Stimulated activated CD4-positive, alpha-beta T cell treated with anti-CD3 and anti-CD28 coated beads, Interleukin-12 subunit alpha, Interleukin-12 subunit beta, amount 100 ng/mL, for 48 hours (primary cell): ENCODE measurements around the gene CNNM4.

Experiments used
- DNase-seq, 3 donors: peaks; one replicate each; pipeline ENCODE4 v3.0.0-alpha.2; 2020; ENCODE audit warnings: low read depth in 2 of 3, low spot score in 1 of 3

CNNM4 gene

DNA sequence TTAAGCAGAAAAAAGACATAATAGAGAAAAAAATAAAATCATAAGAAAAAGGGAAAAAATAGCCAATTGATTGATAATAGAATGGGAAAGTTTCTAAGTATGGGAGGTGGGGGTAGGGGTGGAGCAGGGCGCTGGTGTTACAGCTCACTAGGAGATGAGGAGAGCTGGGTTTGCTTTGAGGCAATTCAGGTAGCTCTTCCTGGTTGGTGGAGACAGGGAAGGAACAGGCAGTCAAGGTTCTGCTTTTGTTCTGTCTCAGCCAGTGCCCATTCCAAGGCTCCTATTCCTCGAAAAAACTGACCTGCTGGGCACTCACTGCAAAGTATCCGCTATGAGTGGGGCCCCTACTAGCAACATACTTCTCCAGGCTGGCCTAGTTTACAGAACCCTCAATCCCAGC is 1.7 kb upstream of the CNNM4 start:
- DNase-seq: no peak

DNA sequence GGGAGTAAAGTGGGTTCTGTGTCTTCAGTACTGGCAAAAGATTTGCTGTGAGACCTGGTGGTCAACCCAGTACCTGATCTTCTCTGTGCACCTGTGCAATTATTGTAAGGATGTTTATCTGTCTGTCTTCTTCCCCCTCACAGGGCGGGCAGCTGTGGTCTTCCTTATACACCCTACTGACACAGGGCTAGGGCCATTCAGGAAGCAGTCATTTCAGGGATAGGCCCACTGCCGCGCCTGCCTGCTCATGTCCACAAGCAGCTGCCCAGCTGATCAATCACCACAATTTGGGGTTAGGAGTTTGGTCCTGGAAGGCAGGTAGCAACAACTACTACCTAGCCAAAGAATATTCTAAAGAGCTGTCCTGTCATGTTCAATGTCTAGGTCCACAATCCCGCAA is 1.2 kb upstream of the CNNM4 start:
- no peak for DNase-seq

DNA sequence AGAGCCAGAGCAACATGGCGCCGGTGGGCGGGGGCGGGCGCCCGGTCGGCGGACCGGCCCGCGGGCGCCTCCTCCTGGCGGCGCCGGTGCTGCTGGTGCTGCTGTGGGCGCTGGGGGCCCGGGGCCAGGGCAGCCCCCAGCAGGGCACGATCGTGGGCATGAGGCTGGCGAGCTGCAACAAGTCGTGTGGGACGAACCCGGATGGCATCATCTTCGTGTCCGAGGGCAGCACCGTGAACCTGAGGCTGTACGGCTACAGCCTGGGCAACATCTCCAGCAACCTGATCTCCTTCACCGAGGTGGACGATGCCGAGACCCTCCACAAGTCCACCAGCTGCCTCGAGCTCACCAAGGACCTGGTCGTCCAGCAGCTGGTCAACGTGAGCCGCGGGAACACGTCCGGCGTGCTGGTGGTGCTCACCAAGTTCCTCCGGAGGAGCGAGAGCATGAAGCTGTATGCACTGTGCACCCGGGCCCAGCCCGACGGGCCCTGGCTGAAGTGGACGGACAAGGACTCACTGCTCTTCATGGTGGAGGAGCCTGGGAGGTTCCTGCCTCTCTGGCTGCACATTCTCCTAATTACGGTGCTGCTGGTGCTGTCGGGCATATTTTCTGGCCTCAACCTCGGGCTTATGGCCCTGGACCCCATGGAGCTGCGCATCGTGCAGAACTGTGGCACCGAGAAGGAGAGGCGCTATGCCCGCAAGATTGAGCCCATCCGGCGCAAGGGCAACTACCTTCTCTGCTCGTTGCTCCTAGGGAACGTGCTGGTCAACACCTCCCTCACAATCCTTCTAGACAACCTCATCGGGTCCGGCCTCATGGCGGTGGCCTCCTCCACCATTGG is 507 bp downstream of the CNNM4 start:
- DNase-seq: peak in 1 of 3 donors; percentile 58

DNA sequence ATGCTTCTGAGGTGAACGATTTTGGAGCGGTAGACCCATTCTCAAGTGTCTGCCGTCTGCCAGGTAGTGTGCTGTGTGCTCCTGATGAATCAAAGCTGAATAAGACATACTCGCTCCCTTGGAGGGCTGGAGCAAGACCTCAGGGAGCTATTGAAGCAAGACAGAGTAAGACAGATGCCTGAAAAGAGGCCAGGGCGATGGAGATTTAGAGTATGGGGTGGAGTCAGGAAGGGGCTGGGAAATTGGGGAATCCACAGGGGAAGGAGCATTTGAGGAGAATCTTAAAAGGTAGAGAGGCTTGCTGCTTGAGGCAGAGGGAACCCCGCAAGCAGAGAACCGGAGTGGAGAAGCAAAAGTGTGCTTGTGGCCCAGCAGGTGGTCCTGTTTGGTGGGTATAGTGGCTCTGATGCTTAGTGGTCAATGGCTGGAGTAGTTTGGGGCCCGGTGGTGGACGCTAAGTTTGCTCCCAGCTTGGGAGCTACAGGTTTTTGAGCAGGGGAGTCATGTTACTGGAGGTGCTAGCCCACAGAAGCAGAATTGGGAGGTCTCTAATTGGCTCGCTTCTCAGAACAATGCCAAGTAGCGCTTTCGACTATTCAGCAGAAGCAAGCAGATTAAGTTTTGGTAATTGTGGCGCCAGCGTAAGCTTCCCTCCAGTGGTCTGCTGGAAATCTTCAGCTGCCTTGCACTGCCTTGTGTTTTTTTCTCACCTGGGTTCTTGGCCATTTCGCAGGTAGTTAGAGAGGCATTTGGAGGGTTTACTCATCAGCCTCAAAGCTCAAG is 2.0 kb downstream of the CNNM4 start:
- DNase-seq: no peak

DNA sequence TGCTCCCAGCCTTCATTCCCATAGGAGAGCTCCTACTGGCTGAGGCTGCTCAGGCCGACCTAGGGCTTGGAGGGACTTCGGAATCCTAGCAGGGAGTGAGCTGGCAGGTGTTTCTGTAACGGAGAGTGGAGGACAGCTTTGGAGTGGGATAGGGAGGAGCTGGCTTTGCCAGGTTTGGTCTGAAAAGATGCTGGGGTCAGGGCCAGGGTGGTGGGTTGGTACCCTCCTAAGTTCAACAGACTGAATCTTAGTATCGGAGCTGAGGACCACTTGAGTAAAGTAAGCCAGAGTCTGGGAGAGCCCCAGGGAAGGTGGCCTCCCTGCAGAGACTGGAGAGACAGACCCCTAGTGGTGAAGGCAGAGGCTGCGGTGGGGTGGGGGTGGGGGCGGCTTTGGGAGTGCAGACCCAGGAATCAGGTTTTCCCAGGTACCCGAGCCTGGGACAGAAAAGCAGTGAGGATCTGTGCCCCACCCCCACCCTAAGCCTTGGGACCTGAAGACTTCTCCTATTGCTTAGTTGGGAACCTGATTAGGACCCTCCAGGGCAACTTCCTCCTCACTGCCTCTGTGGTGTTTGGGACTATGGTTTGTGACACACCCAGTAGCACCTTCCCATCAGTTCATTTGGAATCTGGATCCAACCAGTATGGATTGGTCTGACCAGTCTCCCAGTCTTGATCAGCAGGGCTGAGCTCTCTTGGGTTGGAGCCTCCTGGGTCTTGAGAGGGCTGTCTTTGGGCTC is 3.0 kb downstream of the CNNM4 start:
- no peak for DNase-seq

DNA sequence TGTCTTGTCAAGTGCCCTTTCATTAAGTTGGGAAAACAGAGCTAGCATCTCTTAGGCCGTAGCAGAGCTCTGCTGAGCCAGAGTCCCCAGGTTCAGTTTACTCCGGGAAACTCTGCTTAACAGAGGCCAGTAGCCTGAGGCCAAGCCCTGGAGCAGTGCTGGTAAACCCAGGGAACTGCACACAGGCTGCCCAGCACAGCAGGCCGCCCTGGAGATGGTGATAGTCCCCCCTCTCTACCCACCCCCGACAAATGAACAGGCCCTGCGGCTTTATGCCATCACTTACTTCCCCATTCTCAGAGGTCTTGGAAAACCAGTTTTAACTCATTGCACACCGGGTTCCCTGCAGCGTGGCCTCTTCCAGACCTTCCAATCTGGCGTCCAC is 3.5 kb downstream of the CNNM4 start:
- DNase-seq: no peak

DNA sequence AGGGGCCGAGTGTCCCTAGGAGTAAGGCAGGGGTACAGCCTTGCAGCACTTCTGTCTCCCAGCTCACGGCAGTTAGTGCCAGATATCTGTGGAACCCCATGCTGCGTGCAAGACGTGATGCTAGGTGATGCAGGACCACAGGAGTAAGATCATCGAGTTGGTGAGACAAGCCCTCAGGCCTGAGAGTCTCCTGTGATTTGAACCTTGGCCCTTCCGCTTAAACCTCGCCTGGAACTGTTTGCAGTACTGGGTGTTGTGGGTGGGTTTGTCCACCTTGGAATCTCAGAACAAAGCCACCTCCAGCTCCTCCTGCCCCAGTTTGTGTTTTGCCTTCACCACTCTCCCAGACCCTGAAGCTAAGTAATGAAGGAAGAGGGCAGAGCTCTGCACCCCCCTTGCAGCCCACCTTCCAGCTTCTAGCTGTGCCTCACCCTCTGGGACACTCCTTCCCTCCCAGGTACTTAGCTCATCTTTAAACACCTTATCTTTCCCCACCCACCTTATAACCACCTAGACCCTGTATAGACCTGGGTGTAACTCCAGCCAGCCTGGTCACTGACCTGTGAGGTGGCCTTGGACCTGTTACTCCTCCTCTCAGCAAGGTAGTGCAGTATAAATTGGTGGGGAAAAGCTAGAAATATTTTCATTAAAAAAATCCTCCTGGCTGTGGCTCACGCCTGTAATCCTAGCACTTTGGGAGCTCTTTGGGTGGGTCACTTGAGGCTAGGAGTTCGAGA is 6.6 kb downstream of the CNNM4 start:
- DNase-seq: no peak

DNA sequence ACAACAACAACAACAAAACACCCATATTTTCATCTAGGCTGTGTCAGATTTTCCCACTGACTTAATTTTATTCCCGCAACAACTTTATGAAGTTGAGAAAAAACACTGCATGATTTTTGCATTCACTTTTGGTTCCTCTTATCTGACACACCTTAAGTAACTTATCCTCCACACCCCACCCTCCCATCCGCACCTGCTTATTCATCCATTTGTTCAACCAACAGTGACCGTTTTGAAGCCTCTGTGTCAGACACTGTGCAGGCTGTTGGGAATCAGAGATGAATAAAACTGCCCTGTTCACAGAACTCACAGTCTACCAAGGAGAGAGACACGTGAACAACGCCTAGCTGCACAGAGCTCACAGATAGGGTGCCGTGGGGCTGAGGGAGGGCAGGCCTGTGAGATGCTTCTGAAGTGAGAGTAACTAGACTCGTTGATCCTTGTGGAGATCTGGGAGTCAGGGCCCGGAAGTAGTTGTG is 7.4 kb downstream of the CNNM4 start:
- DNase-seq: no peak

DNA sequence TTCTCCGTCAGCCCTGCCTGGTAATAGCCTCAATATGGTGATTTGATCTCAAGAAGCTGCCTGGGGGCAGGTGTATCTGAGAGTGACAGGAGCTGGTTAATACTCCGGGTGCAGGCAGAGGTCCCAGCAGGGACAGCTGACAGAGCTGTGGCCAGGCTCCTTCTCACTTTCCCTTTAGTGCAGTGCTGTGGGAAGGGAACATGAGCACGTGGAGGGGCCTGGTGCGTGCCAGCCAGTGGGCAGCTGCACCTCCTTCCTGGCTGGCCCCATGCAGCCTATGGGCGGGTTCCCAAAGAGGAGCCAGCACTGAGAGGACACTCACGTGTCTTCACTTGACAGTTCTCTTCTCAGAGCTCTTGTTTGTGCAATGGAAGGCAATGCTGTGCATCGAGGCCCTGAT is 9.1 kb downstream of the CNNM4 start:
- no peak for DNase-seq

DNA sequence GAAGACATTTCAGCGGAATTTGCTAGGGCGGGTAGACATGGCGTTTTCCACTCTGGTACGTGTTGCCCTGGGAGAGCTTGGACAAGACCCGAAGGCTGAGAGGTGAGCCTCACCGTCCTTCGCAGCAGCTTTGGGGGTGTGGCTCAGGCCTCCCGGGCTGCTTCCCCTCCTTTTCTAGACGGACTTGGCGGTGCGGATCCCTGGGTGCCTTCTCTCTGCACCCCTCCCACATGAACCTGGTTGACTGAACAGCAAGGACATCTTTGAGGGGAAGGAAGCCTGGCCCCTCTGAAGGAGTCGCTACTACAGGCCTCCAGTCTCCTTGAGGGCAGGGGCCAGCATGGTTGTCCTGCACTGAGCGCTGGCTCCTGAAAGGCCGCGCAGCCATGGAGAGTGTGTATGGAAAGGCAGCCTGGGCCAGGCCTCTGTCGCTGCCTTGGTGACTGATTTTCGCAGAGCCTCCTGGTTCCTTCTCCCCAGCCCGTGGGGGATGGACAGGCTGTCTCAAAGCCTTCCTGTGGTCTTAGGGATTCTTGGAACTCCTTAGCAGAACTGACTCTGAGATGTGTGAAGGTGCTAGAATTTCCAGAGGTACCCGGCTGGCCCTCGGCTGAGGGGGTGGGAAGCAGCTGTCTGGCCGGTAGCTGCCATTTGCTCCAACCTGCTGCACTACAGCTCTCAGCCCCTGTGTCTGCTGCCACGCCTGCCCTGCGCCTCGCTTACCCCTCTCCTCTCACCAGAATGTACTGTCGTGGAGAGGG is 9.9 kb downstream of the CNNM4 start:
- DNase-seq: no peak

DNA sequence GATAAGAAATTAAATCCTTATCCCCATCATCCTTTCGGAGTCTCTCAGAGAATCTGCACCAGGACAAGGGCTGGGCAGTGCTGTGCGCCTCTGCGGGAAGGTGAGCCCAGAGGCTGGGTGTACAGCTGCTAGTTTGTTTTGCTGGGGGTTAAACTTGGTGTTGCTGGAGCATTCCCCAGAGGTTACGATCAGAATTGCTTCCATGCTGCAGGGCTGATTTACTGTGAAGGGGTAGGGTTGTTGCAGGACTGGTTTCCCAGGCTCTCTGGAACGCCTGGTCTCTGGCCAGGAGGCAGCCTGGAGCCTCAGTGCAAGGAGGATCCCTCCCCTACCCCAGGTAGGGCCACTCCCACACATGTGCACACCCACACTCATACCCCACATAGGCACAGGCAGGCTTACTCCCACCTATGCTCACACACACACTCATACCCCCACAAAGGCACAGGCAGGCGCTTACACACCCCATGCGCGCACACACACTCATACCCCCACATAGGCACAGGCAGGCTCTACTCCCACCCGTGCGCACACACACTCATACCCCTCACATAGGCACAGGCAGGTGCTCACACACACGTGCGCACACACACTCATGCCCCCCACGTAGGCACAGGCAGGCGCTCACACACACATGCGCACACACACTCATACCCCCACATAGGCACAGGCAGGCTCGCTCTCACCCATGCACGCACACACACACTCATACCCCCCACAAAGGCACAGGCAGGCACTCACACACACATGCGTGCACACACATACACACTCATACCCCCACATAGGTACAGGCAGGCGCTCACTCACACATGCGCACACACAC is 11.3 kb downstream of the CNNM4 start:
- no peak for DNase-seq

DNA sequence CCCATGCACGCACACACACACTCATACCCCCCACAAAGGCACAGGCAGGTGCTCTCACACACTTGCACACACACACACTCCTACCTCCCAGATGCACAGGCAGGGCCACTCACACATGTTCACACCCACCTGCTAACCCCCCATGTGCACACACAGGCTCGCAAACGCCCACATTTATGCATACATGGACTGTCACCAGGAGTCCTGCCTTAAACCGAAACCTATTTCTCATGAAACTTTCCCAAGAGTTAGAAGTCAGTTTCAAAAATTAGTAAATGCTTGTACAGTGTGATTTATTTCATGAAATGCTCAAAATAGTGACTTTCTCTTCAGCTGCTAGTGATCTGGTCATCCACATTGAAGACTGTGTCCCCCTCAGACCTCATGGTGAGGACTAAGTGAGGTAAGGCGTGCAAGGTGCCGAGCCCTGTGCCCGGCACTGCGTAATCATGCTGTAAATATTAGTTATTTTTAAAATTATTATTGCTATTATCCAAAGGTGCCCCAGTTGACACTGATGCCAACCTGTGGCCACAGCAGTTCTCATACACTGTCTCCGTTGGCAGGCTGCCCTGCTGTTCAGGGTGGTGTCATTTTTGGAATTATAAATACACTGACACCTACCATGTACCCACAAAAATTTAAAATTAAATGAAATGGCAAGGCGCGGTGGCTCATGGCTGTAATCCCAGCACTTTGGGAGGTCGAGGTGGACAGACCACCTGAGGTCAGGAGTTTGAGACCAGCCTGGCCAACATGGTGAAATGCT is 12.4 kb downstream of the CNNM4 start:
- peak in 1 of 3 donors; percentile 23 for DNase-seq

DNA sequence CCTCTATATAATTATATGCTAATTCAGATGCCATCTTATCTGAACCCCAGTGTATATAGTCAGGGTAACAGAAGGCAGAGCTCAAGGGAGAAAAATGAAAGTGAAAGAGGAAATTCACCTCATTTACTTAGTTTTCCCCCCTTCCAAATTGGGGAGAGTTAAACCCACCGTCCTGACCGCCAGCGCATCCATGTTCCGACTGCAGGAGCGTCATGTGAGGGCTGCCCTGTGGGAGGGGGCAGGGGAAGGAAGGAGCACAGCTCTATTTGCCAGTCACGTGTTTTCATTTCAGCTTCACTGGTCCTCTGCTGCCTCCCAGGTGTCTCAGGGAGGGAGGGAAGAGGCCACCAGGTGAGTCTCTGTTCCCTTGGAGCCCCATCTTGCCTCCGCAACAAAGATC is 13.2 kb downstream of the CNNM4 start:
- DNase-seq: no peak

DNA sequence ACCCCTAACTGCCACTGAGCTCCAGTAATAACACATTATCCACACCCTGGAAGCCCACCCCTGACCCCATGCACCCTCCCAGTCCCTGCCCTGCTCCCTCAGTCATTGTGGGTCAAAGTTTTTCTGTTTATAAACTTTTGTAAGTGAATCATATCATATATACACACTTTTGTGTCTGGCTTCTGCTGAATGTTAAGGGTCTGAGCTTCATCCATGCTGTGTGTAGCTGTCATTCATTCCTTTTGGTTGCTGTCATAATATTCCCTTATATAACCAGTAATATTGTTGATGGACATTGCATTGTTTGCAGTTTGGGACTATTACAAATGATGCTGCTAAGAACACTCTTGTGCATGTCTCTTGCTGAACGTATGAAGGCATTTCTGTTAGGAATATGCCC is 14.5 kb downstream of the CNNM4 start:
- DNase-seq: no peak

DNA sequence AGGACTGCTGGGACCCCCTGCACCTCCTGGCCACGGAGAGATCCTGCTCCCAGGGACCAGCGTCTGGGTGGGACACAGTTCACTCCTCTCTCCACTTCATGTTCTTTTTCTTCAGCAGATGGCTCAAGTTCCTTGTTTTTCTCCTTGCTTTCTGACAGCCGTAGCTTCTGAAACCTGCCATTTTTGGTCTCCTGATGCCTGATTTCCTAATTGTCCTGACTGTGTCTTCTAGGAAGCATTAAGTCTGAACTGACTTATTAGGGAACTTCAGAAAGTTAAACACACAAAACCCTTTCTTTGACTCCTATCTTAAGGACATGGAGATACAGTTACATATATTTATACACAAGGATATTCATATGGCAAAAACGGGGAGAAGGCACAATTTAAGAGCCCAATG is 22.7 kb downstream of the CNNM4 start:
- no peak for DNase-seq

DNA sequence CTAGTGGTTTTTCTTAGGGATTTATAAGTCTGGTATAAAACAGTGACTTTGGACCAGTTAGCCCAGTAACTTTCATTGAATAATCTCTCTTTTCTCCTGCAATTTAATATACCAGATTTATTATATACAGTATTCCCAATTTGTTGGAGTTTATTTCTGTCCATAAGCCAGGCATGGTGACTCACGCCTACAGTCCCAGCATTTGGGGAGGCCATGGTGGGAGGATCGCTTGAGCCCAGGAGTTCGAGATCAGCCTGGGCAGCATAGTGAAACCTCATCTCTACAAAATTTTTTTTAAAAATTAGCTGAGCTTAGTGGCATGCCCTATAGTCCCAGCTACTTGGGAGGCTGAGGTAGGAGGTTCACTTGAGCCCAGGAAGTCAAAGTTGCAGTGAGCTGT is 26.7 kb downstream of the CNNM4 start:
- no peak for DNase-seq

DNA sequence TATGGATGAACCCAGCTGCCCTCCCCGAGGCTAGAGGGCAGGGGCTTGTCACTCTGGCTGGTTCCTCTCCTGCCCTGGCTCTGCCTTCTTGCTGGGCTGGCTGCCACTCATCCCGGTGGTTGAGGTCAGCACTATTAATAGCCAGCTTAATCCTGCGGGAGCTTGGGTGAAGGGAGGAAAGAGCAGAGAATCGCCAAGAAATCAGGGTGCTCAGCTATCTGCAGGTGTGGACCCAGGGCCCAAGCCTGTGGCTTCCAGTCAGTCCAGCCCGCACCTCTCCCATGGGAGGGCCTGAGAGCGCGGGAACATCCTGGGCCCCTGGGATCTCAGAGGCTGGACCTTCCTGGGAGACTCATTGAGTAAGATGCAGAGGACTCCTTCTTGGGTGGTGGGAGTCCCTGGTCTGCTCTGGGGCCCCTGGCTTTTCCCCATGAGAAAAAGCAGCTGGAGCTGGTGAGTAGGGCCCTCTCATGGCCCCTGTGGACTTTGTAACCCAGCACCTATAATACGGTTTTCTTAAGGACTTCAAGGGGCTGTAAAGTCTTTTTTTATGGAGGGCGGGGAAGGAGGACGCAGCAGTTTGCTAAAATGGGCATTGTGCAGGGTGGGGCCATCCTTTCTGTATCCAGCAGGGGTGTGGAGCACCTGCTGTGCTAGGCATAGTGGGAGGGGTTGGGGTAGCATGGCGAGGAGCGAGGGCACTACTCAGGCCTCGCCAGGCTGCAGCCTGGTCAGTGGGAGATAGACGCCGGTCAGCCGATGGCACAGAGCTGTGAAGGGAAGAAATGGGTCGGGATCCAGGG is 27.9 kb downstream of the CNNM4 start:
- no peak for DNase-seq

DNA sequence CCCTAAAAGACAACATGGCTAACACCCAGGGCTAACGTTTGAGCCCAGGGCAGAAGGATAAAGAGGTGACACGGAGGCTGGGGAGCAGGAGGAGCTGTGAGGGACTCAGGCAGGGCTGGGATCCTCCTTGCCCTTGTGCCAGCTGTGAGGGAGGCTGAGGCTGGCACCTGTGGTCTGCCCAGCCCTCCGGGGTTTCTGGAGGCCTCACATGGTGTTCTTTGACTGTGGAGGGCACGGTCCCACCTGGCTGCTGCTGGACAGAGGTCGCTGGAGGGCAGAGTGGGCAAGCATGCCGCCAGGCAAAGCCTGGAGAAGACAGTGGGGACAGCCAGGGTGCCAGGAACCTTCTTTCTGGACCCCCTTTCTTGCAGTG is 28.5 kb downstream of the CNNM4 start:
- DNase-seq: no peak
